HG03521 (cell line): ENCODE results near the gene FMNL3.
"Not testable (repeated sequence)": the region's sequence is repeated elsewhere in the genome, so short reads cannot be mapped to it uniquely, and the experiment has no call there.

Experiments used
- ATAC-seq: cut with Tn5 transposase; IDR thresholded peaks from one replicate; pipeline ENCODE4 v1.9.1; 2021; ENCODE audit warnings: mild to moderate bottlenecking, moderate library complexity; ENCODE audit not compliant: unreplicated experiment

Gene FMNL3

GRCh38 chr12:49610785-49611184 lies 96.4 kb downstream of the FMNL3 start:
- not testable (repeated sequence) for ATAC-seq

GRCh38 chr12:49609875-49610154 lies 97.4 kb downstream of the FMNL3 start:
- no peak for ATAC-seq

- no peak for ATAC-seq
Measured at GRCh38 chr12:49609059-49609874, 97.9 kb downstream of the FMNL3 start.

GRCh38 chr12:49605539-49605938 lies 101.7 kb downstream of the FMNL3 start, which contains the start of gene FAM186B:
Gene FAM186B (minus strand): TSS chr12:49605639. CDS start chr12:49605477, 162 bp downstream.
- ATAC-seq, result not testable (repeated sequence)

- no peak for ATAC-seq
Measured at GRCh38 chr12:49604856-49605255, 102.3 kb downstream of the FMNL3 start.

- no peak for ATAC-seq
Measured at GRCh38 chr12:49603721-49604120, 103.5 kb downstream of the FMNL3 start.

- ATAC-seq, result no peak
Measured at GRCh38 chr12:49599961-49600360, 107.2 kb downstream of the FMNL3 start.

- ATAC-seq, result no peak
Measured at GRCh38 chr12:49598527-49598926, 108.7 kb downstream of the FMNL3 start.

GRCh38 chr12:49588721-49589516 lies 118.3 kb downstream of the FMNL3 start:
- ATAC-seq, result no peak

- ATAC-seq, result no peak
Measured at GRCh38 chr12:49588281-49588680, 118.9 kb downstream of the FMNL3 start.

GRCh38 chr12:49587174-49587908 lies 119.9 kb downstream of the FMNL3 start:
- no peak for ATAC-seq
